ENCODE data around the gene XRCC3. TPM values are rescaled to one million over a fixed set of nuclear protein-coding genes. Genes with fewer than 3 reads are reported as not detected.
A peak's percentile ranks its signal among the peaks of the same experiment; 100 is the strongest.

The XRCC3 gene
- total and polyA plus RNA-seq, 10 of the 15 experiments (the other 5 are each of a cell fraction or from before 2014, with no cell fraction given): 0.37 to 52.0 (median 26.8) TPM

GRCh38 chr14:103712633-103713247 lies 2.5 kb downstream of the XRCC3 start:
- BruUV-seq (replicated peaks): no TSS peak
- 91% methylated on average over 24 of the region's 24 CpGs for WGBS (ENCODE audit: insufficient coverage, insufficient replicate concordance, low lambda C conversion rate, missing lambda C conversion rate)
- H3K79me2 ChIP-seq (ENCODE audit: control insufficient read depth, insufficient read depth, low read length): peaks cover 41% of the 10 kb centered on the region
- no peaks in the 10 kb centered on the region for H3K27me3 ChIP-seq (replicated peaks in 1 of 2; ENCODE audit: control insufficient read depth in 2 of 2, insufficient read depth in 2 of 2, low read length in 1 of 2)
- no peaks in the 10 kb centered on the region for H4K20me1 ChIP-seq (ENCODE audit: control insufficient read depth, insufficient read depth)
- intact Hi-C loops (cut with micrococcal nuclease; ENCODE audit: unreplicated experiment): no loop called here
- in situ Hi-C loops (cut with MboI): no loop called here
- DNase-seq (ENCODE audit: low read depth, low spot score) (no peak), FAIRE-seq (no peak), ATAC-seq (no peak)
- POLR2A ChIA-PET: no interaction called here
- no peak overlapping the region for H3K9ac ChIP-seq (ENCODE audit: control insufficient read depth, insufficient read depth, low read length)
- H3K27ac ChIP-seq (ENCODE audit: control insufficient read depth, insufficient read depth): no peak overlapping the region
- H3K4me3 ChIP-seq: no peak overlapping the region
- CTCF ChIA-PET: no interaction called here
- H3K4me2 ChIP-seq (ENCODE audit: control insufficient read depth, insufficient read depth): 0 out of 2 replicates have a peak overlapping the region, but pooled peaks have one; percentile 85
- peaks cover 3 to 15% of the 10 kb centered on the region in 2 experiments; a peak in 2 of 4 replicates for H3K36me3 ChIP-seq (ENCODE audit: control insufficient read depth in 2 of 2, insufficient read depth in 2 of 2, low read length in 1 of 2)
- RAD21 ChIA-PET (ENCODE audit: unreplicated experiment): no interaction called here
- no peaks in the 10 kb centered on the region for H3K9me3 ChIP-seq (replicated peaks; ENCODE audit: control insufficient read depth, insufficient read depth, low read length)
- H3K4me1 ChIP-seq (ENCODE audit: control insufficient read depth, insufficient read depth, low read length): 0 out of 2 replicates have a peak, but pooled peaks cover 4% of the 10 kb centered on the region
- TF ChIP-seq, protein P1, sequence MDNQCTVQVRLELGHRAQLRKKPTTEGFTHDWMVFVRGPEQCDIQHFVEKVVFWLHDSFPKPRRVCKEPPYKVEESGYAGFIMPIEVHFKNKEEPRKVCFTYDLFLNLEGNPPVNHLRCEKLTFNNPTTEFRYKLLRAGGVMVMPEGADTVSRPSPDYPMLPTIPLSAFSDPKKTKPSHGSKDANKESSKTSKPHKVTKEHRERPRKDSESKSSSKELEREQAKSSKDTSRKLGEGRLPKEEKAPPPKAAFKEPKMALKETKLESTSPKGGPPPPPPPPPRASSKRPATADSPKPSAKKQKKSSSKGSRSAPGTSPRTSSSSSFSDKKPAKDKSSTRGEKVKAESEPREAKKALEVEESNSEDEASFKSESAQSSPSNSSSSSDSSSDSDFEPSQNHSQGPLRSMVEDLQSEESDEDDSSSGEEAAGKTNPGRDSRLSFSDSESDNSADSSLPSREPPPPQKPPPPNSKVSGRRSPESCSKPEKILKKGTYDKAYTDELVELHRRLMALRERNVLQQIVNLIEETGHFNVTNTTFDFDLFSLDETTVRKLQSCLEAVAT (IDR thresholded peaks at IDR 0.05): no peak
- TF ChIP-seq, protein P2, sequence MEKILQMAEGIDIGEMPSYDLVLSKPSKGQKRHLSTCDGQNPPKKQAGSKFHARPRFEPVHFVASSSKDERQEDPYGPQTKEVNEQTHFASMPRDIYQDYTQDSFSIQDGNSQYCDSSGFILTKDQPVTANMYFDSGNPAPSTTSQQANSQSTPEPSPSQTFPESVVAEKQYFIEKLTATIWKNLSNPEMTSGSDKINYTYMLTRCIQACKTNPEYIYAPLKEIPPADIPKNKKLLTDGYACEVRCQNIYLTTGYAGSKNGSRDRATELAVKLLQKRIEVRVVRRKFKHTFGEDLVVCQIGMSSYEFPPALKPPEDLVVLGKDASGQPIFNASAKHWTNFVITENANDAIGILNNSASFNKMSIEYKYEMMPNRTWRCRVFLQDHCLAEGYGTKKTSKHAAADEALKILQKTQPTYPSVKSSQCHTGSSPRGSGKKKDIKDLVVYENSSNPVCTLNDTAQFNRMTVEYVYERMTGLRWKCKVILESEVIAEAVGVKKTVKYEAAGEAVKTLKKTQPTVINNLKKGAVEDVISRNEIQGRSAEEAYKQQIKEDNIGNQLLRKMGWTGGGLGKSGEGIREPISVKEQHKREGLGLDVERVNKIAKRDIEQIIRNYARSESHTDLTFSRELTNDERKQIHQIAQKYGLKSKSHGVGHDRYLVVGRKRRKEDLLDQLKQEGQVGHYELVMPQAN (conservative IDR thresholded peaks at IDR 0.05): no peak
- no peak for TF ChIP-seq SIX5 (IDR thresholded peaks at IDR 0.05; ENCODE audit: low read depth, low read length, severe bottlenecking)
- no peak overlapping the region for H2AFZ ChIP-seq (ENCODE audit: control insufficient read depth, low read depth, low read length)
- SMC1A ChIA-PET (ENCODE audit: uncharacterized antibody, unreplicated experiment): interaction anchor here (0.6 to 1.4 kb wide), 2 partner anchors 19 to 48 kb away, joined by 4 read pairs; no protein-coding TSS in a partner anchor
